CD14-positive monocyte (primary cell): ENCODE results near the gene CDKN2B. TPM values are rescaled to one million over a fixed set of nuclear protein-coding genes. Genes with fewer than 3 reads are reported as not detected.
A peak's percentile ranks its signal among the peaks of the same experiment; 100 is the strongest.

Source experiments
- DNase-seq, 3 donors: peaks; one replicate each; pipeline ENCODE4 v3.0.0-alpha.2; 2011 to 2022
- H2AFZ ChIP-seq: 2 replicates; pipeline ENCODE4 v1.6.0; 2012; ENCODE audit warnings: mild to moderate bottlenecking, low read depth, low read length, inconsistent platforms; ENCODE audit not compliant: insufficient read depth, poor library complexity, severe bottlenecking
- H3K27ac ChIP-seq, 2 donors: 1 replicate in 1 of 2; 2 replicates in 1 of 2; pipeline ENCODE4 v1.5.1; 2012 to 2013; ENCODE audit warnings: low read length in 2 of 2, control low read depth in 1 of 2, inconsistent platforms in 1 of 2, low read depth in 1 of 2, mild to moderate bottlenecking in 1 of 2
- H3K27me3 ChIP-seq, 2 donors: one replicate each; pipeline versions ENCODE4 v1.6.0 to v1.6.1; 2011 to 2013; ENCODE audit warnings: low read length in 2 of 2; ENCODE audit not compliant: control insufficient read depth in 2 of 2, insufficient read depth in 2 of 2
- H3K36me3 ChIP-seq, 2 donors: replicated peaks in 1 of 2; 1 replicate in 1 of 2; 2 replicates in 1 of 2; pipeline versions ENCODE4 v1.5.1 to v1.6.1; 2012 to 2013; ENCODE audit warnings: low read length in 2 of 2, control low read depth in 1 of 2, inconsistent platforms in 1 of 2, mild to moderate bottlenecking in 1 of 2; ENCODE audit not compliant: insufficient read depth in 2 of 2, control insufficient read depth in 1 of 2
- H3K4me1 ChIP-seq, 2 donors: 1 replicate in 1 of 2; 2 replicates in 1 of 2; pipeline versions ENCODE4 v1.5.1 to v1.6.1; 2012 to 2013; ENCODE audit warnings: low read length in 2 of 2, control low read depth in 1 of 2, inconsistent platforms in 1 of 2, mild to moderate bottlenecking in 1 of 2, moderate library complexity in 1 of 2; ENCODE audit not compliant: insufficient read depth in 2 of 2, control insufficient read depth in 1 of 2
- H3K4me2 ChIP-seq: replicated peaks from 2 replicates; pipeline ENCODE3; 2012; ENCODE audit warnings: low read length, moderate library complexity, mild to moderate bottlenecking; ENCODE audit not compliant: poor library complexity, severe bottlenecking; ENCODE audit errors: extremely low read depth
- H3K4me3 ChIP-seq, 3 experiments: fragments of 200-600 bp in 1 of 3; sonication (generic) in 1 of 3; replicated peaks in 1 of 3; 1 replicate in 2 of 3; 2 replicates in 1 of 3; pipeline ENCODE4 v1.5.1; 2011 to 2013; ENCODE audit warnings: low read length in 3 of 3, mild to moderate bottlenecking in 3 of 3, control low read depth in 2 of 3, low read depth in 2 of 3, inconsistent platforms in 1 of 3, moderate library complexity in 1 of 3
- H3K79me2 ChIP-seq: 2 replicates; pipeline ENCODE4 v1.6.0; 2012; ENCODE audit warnings: mild to moderate bottlenecking, control low read depth, inconsistent platforms, low read length, moderate library complexity; ENCODE audit not compliant: insufficient read depth
- H3K9ac ChIP-seq: 2 replicates; pipeline ENCODE4 v1.6.0; 2017; ENCODE audit warnings: low read length, mild to moderate bottlenecking; ENCODE audit not compliant: insufficient read depth, poor library complexity, severe bottlenecking
- H3K9me3 ChIP-seq, 2 donors: replicated peaks in 1 of 2; 1 replicate in 1 of 2; 2 replicates in 1 of 2; pipeline versions ENCODE4 v1.5.1 to v1.6.1; 2012 to 2013; ENCODE audit warnings: low read length in 2 of 2, control low read depth in 1 of 2; ENCODE audit not compliant: control insufficient read depth in 1 of 2, insufficient read depth in 1 of 2
- H4K20me1 ChIP-seq: 2 replicates; pipeline ENCODE4 v1.6.0; 2012; ENCODE audit warnings: mild to moderate bottlenecking, low read length, control low read depth, moderate library complexity; ENCODE audit not compliant: insufficient read depth
- H3K27ac Mint-ChIP-seq, 7 donors: one replicate each; pipeline ENCODE4 v1.8.0; 2020; ENCODE audit warnings: mild to moderate bottlenecking in 7 of 7, mixed read lengths in 7 of 7, moderate library complexity in 6 of 7, inconsistent platforms in 2 of 7
- H3K27me3 Mint-ChIP-seq, 3 donors: one replicate each; pipeline ENCODE4 v1.8.0; 2021 to 2022; ENCODE audit warnings: low read depth in 3 of 3, mild to moderate bottlenecking in 3 of 3, mixed read lengths in 3 of 3, moderate library complexity in 3 of 3, inconsistent platforms in 1 of 3
- H3K36me3 Mint-ChIP-seq, 2 donors: one replicate each; pipeline ENCODE4 v1.8.0; 2020; ENCODE audit warnings: mixed read lengths in 2 of 2, inconsistent platforms in 1 of 2, mild to moderate bottlenecking in 1 of 2
- H3K4me1 Mint-ChIP-seq: one replicate; pipeline ENCODE4 v1.8.0; 2020; ENCODE audit warnings: mild to moderate bottlenecking, mixed read lengths
- H3K4me3 Mint-ChIP-seq, 2 donors: one replicate each; pipeline ENCODE4 v1.8.0; 2020; ENCODE audit warnings: mild to moderate bottlenecking in 2 of 2, mixed read lengths in 2 of 2, moderate library complexity in 1 of 2
- H3K9me3 Mint-ChIP-seq, 7 donors: one replicate each; pipeline ENCODE4 v1.8.0; 2020 to 2022; ENCODE audit warnings: mixed read lengths in 7 of 7, mild to moderate bottlenecking in 6 of 7, moderate library complexity in 6 of 7, inconsistent platforms in 2 of 7
- WGBS: methylation state at CpG from one replicate; pipeline ENCODE4 v1.1.5; 2013; ENCODE audit warnings: missing lambda C conversion rate; ENCODE audit not compliant: insufficient coverage; 5-methylcytosine and 5-hydroxymethylcytosine counted together
- intact Hi-C, 2 donors: fragments of 100-400 bp; cut with micrococcal nuclease; formaldehyde crosslinking; loops; one replicate each; pipeline versions ENCODE4 v1.15.0 to v1.15.1; 2023
- polyA plus RNA-seq, 3 donors: library from polyadenylated mRNA; depleted of rRNA in 1 of 3; unstranded in 2 of 3; stranded (reverse) in 1 of 3; fragments of 300-500 nt in 2 of 3; fragments of >200 nt in 1 of 3; fragmentation: Illumina TruSeq in 2 of 3; gene quantifications; 1 replicate in 2 of 3; 2 replicates in 1 of 3; pipeline ENCODE4 v1.2.3, GENCODE V29; 2012 to 2021
- TF ChIP-seq, protein P1 (sequence below): fragments of 200-600 bp; IDR thresholded peaks from one replicate; pipeline ENCODE4 v1.8.0; 2022; ENCODE audit warnings: antibody characterized with exemption, mild to moderate bottlenecking

CDKN2B gene
- polyA plus RNA-seq, 3 donors: 1.2 to 6.7 (median 2.7) TPM

GRCh38 chr9:22022396-22022795, 13.3 kb upstream of the CDKN2B start:
- Histone ChIP-seq H3K9ac (no peak overlapping the region), H3K27ac (no peak overlapping the region), H3K4me1 (no peaks in the 10 kb centered on the region), H3K36me3 (no peaks in the 10 kb centered on the region), H4K20me1 (no peaks in the 10 kb centered on the region), H2AFZ (no peak overlapping the region), H3K9me3 (no peaks in the 10 kb centered on the region), H3K4me2 (no peak overlapping the region), H3K27me3 (peaks cover 7 to 21% of the 10 kb centered on the region in 2 donors), H3K79me2 (no peaks in the 10 kb centered on the region), H3K4me3 (no peak overlapping the region)
- H3K36me3 Mint-ChIP-seq: no peaks in the 10 kb centered on the region
- TF ChIP-seq, protein P1, sequence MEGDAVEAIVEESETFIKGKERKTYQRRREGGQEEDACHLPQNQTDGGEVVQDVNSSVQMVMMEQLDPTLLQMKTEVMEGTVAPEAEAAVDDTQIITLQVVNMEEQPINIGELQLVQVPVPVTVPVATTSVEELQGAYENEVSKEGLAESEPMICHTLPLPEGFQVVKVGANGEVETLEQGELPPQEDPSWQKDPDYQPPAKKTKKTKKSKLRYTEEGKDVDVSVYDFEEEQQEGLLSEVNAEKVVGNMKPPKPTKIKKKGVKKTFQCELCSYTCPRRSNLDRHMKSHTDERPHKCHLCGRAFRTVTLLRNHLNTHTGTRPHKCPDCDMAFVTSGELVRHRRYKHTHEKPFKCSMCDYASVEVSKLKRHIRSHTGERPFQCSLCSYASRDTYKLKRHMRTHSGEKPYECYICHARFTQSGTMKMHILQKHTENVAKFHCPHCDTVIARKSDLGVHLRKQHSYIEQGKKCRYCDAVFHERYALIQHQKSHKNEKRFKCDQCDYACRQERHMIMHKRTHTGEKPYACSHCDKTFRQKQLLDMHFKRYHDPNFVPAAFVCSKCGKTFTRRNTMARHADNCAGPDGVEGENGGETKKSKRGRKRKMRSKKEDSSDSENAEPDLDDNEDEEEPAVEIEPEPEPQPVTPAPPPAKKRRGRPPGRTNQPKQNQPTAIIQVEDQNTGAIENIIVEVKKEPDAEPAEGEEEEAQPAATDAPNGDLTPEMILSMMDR: no peak
- H3K4me1 Mint-ChIP-seq: no peaks in the 10 kb centered on the region
- intact Hi-C loops: no loop called here
- no peak overlapping the region for H3K27ac Mint-ChIP-seq
- H3K27me3 Mint-ChIP-seq: peaks cover 14 to 53% (median 40%) of the 10 kb centered on the region in 3 donors
- no peak overlapping the region for H3K4me3 Mint-ChIP-seq
- DNase-seq: no peak
- peaks cover 0 to 20% (median 14%) of the 10 kb centered on the region in 7 donors for H3K9me3 Mint-ChIP-seq
- WGBS: no CpG with 5 or more reads among the region's 3 CpGs

GRCh38 chr9:22010866-22011625, 1.9 kb upstream of the CDKN2B start:
- Mint-ChIP-seq H3K9me3 (peaks cover 0 to 9% (median 3%) of the 10 kb centered on the region in 7 donors), H3K4me3 (peak overlapping the region in 1 of 2 donors; percentile 75), H3K27me3 (peaks cover 40 to 64% (median 51%) of the 10 kb centered on the region in 3 donors), H3K36me3 (peaks cover 4 to 8% of the 10 kb centered on the region in 2 donors), H3K4me1 (peaks cover 22% of the 10 kb centered on the region), H3K27ac (no peak overlapping the region)
- Histone ChIP-seq H3K4me1 (peaks cover 10 to 24% of the 10 kb centered on the region in 2 donors), H3K79me2 (no peaks in the 10 kb centered on the region), H3K27ac (no peak overlapping the region), H3K4me2 (no peak overlapping the region), H3K27me3 (peaks cover 45 to 67% of the 10 kb centered on the region in 2 donors), H3K36me3 (no peaks in the 10 kb centered on the region), H3K4me3 (no peak overlapping the region), H3K9me3 (peaks cover 0 to 11% of the 10 kb centered on the region in 2 donors), H2AFZ (no peak overlapping the region), H4K20me1 (peaks cover 18% of the 10 kb centered on the region), H3K9ac (no peak overlapping the region)
- TF ChIP-seq, protein P1: no peak
- WGBS: 5% methylated on average over 9 of the region's 13 CpGs
- intact Hi-C loops: no loop called here
- DNase-seq: no peak
